Mesendoderm (in vitro differentiated cells): ENCODE results near the gene YEATS4.

Experiments used
- DNase-seq: peaks from one replicate; pipeline ENCODE4 v3.0.0; 2013
- H2AK5ac ChIP-seq: 2 replicates; pipeline ENCODE4 v1.6.1; 2013; ENCODE audit warnings: low read length, inconsistent platforms
- H2BK120ac ChIP-seq: 2 replicates; pipeline ENCODE4 v1.6.1; 2013; ENCODE audit warnings: low read depth, mild to moderate bottlenecking, low read length, moderate library complexity, mixed read lengths
- H2BK15ac ChIP-seq: replicated peaks from 2 replicates; pipeline ENCODE4 v1.6.1; 2013; ENCODE audit warnings: low read depth, mild to moderate bottlenecking, moderate library complexity
- H2BK5ac ChIP-seq: 2 replicates; pipeline ENCODE4 v1.6.1; 2013; ENCODE audit warnings: low read length, inconsistent platforms
- H3K18ac ChIP-seq: 2 replicates; pipeline ENCODE4 v1.6.1; 2013; ENCODE audit warnings: mild to moderate bottlenecking, low read length, mixed read lengths
- H3K23ac ChIP-seq: one replicate; pipeline ENCODE4 v1.6.1; 2013; ENCODE audit warnings: low read length
- H3K27ac ChIP-seq: 2 replicates; pipeline ENCODE4 v1.5.1; 2013; ENCODE audit warnings: low read depth, mild to moderate bottlenecking, inconsistent platforms, low read length, moderate library complexity
- H3K27me3 ChIP-seq: 2 replicates; pipeline ENCODE4 v1.6.1; 2013; ENCODE audit warnings: low read length, control low read depth, mild to moderate bottlenecking, inconsistent platforms; ENCODE audit not compliant: insufficient read depth, poor library complexity
- H3K36me3 ChIP-seq: 2 replicates; pipeline ENCODE4 v1.6.1; 2013; ENCODE audit warnings: low read length, inconsistent platforms; ENCODE audit not compliant: control insufficient read depth, insufficient read depth
- H3K4ac ChIP-seq: one replicate; pipeline ENCODE4 v1.6.1; 2013; ENCODE audit warnings: low read depth, mild to moderate bottlenecking, low read length, moderate library complexity
- H3K4me1 ChIP-seq: 2 replicates; pipeline ENCODE4 v1.6.1; 2013; ENCODE audit warnings: low read depth, low read length, inconsistent platforms; ENCODE audit not compliant: control insufficient read depth
- H3K4me2 ChIP-seq: 2 replicates; pipeline ENCODE4 v1.6.1; 2013; ENCODE audit warnings: low read length
- H3K4me3 ChIP-seq: 2 replicates; pipeline ENCODE4 v1.5.1; 2013; ENCODE audit warnings: mild to moderate bottlenecking, low read length
- H3K56ac ChIP-seq: one replicate; pipeline ENCODE4 v1.6.1; 2013; ENCODE audit warnings: low read length
- H3K79me1 ChIP-seq: 2 replicates; pipeline ENCODE4 v1.6.1; 2013; ENCODE audit warnings: low read length, inconsistent platforms
- H3K79me2 ChIP-seq: 2 replicates; pipeline ENCODE4 v1.6.1; 2013; ENCODE audit warnings: mild to moderate bottlenecking, low read length; ENCODE audit not compliant: control insufficient read depth, insufficient read depth
- H3K9ac ChIP-seq: 2 replicates; pipeline ENCODE4 v1.6.1; 2013; ENCODE audit warnings: low read length, inconsistent platforms
- H4K5ac ChIP-seq: one replicate; pipeline ENCODE4 v1.6.1; 2013; ENCODE audit warnings: low read length
- H4K8ac ChIP-seq: one replicate; pipeline ENCODE4 v1.6.1; 2013; ENCODE audit warnings: low read depth, mild to moderate bottlenecking, control low read depth, low read length, moderate library complexity
- WGBS: extraction: QIAGEN DNeasy Blood & Tissue Kit; methylation state at CpG from one replicate; pipeline ENCODE4 v1.1.7; 2013; ENCODE audit warnings: low lambda C conversion rate, missing lambda C conversion rate; ENCODE audit not compliant: insufficient coverage; ENCODE audit errors: extremely low coverage; 5-methylcytosine and 5-hydroxymethylcytosine counted together

YEATS4 gene

GRCh38 chr12:69351462-69352236 lies 7.9 kb upstream of the YEATS4 start:
- no peak overlapping the region for H4K8ac ChIP-seq
- H3K18ac ChIP-seq: no peak overlapping the region
- H3K4me2 ChIP-seq: no peak overlapping the region
- H3K56ac ChIP-seq: no peak overlapping the region
- no peak overlapping the region for H3K9ac ChIP-seq
- no peak overlapping the region for H2BK120ac ChIP-seq
- H2AK5ac ChIP-seq: no peak overlapping the region
- no peak overlapping the region for H3K4ac ChIP-seq
- H2BK15ac ChIP-seq: no peak overlapping the region
- H3K36me3 ChIP-seq: no peaks in the 10 kb centered on the region
- H4K5ac ChIP-seq: no peak overlapping the region
- no peak overlapping the region for H2BK5ac ChIP-seq
- no CpG with 5 or more reads among the region's 2 CpGs for WGBS
- H3K4me1 ChIP-seq: no peaks in the 10 kb centered on the region
- H3K23ac ChIP-seq: no peak overlapping the region
- no peak overlapping the region for H3K27ac ChIP-seq
- no peaks in the 10 kb centered on the region for H3K79me1 ChIP-seq
- no peaks in the 10 kb centered on the region for H3K27me3 ChIP-seq
- DNase-seq: no peak
- H3K4me3 ChIP-seq: no peak overlapping the region
- no peaks in the 10 kb centered on the region for H3K79me2 ChIP-seq

GRCh38 chr12:69352904-69353303 lies 6.6 kb upstream of the YEATS4 start:
- H2BK5ac ChIP-seq: no peak overlapping the region
- no peak overlapping the region for H3K23ac ChIP-seq
- H3K79me1 ChIP-seq: no peaks in the 10 kb centered on the region
- H3K79me2 ChIP-seq: no peaks in the 10 kb centered on the region
- H2AK5ac ChIP-seq: no peak overlapping the region
- no peaks in the 10 kb centered on the region for H3K27me3 ChIP-seq
- H4K5ac ChIP-seq: no peak overlapping the region
- H3K18ac ChIP-seq: no peak overlapping the region
- no peak overlapping the region for H2BK15ac ChIP-seq
- H2BK120ac ChIP-seq: no peak overlapping the region
- H3K36me3 ChIP-seq: no peaks in the 10 kb centered on the region
- H3K9ac ChIP-seq: no peak overlapping the region
- no peak overlapping the region for H3K56ac ChIP-seq
- H3K4ac ChIP-seq: no peak overlapping the region
- no peaks in the 10 kb centered on the region for H3K4me1 ChIP-seq
- no peak overlapping the region for H3K4me3 ChIP-seq
- DNase-seq: no peak
- WGBS: no CpG with 5 or more reads among the region's 5 CpGs
- no peak overlapping the region for H3K4me2 ChIP-seq
- H3K27ac ChIP-seq: no peak overlapping the region
- H4K8ac ChIP-seq: no peak overlapping the region

GRCh38 chr12:69354172-69354555 lies 5.4 kb upstream of the YEATS4 start:
- no peak for DNase-seq
- Histone ChIP-seq H3K23ac (no peak overlapping the region), H3K27me3 (no peaks in the 10 kb centered on the region), H3K18ac (no peak overlapping the region), H4K8ac (no peak overlapping the region), H2AK5ac (no peak overlapping the region), H3K56ac (no peak overlapping the region), H2BK5ac (no peak overlapping the region), H4K5ac (no peak overlapping the region), H3K79me1 (no peaks in the 10 kb centered on the region), H3K36me3 (no peaks in the 10 kb centered on the region), H3K79me2 (no peaks in the 10 kb centered on the region), H2BK120ac (no peak overlapping the region), H3K4ac (no peak overlapping the region), H3K4me2 (no peak overlapping the region), H3K27ac (no peak overlapping the region), H3K4me3 (no peak overlapping the region), H3K9ac (no peak overlapping the region), H2BK15ac (no peak overlapping the region), H3K4me1 (peaks cover under 1% of the 10 kb centered on the region)
- WGBS: no CpG with 5 or more reads among the region's 1 CpG

GRCh38 chr12:69354556-69355187 lies 4.9 kb upstream of the YEATS4 start:
- no CpG with 5 or more reads among the region's 1 CpG for WGBS
- Histone ChIP-seq H3K4me1 (peaks cover 3% of the 10 kb centered on the region), H3K79me2 (no peaks in the 10 kb centered on the region), H3K23ac (no peak overlapping the region), H4K5ac (no peak overlapping the region), H2BK120ac (no peak overlapping the region), H2BK5ac (no peak overlapping the region), H3K79me1 (no peaks in the 10 kb centered on the region), H2BK15ac (no peak overlapping the region), H3K27ac (no peak overlapping the region), H3K4me3 (no peak overlapping the region), H3K56ac (peak overlapping the region; percentile 19), H3K9ac (no peak overlapping the region), H3K27me3 (no peaks in the 10 kb centered on the region), H3K36me3 (no peaks in the 10 kb centered on the region), H3K4ac (no peak overlapping the region), H3K18ac (no peak overlapping the region), H4K8ac (no peak overlapping the region), H3K4me2 (no peak overlapping the region), H2AK5ac (no peak overlapping the region)
- peak; percentile 31 for DNase-seq

GRCh38 chr12:69355363-69356028 lies 4.0 kb upstream of the YEATS4 start:
- Histone ChIP-seq H3K27me3 (no peaks in the 10 kb centered on the region), H3K4me2 (no peak overlapping the region), H3K4ac (no peak overlapping the region), H2BK120ac (no peak overlapping the region), H2AK5ac (no peak overlapping the region), H4K5ac (no peak overlapping the region), H3K56ac (no peak overlapping the region), H2BK15ac (no peak overlapping the region), H4K8ac (no peak overlapping the region), H3K79me1 (peaks cover 2% of the 10 kb centered on the region), H3K36me3 (no peaks in the 10 kb centered on the region), H3K18ac (no peak overlapping the region), H3K4me1 (peaks cover 3% of the 10 kb centered on the region), H3K79me2 (peaks cover 3% of the 10 kb centered on the region), H3K9ac (no peak overlapping the region), H3K23ac (no peak overlapping the region), H3K4me3 (no peak overlapping the region), H2BK5ac (no peak overlapping the region), H3K27ac (no peak overlapping the region)
- DNase-seq: no peak
- no CpG with 5 or more reads among the region's 2 CpGs for WGBS
